NT2/D1 (cell line): Measurements from ENCODE around the gene TEAD3.
"Not testable (repeated sequence)": the region's sequence is repeated elsewhere in the genome, so short reads cannot be mapped to it uniquely, and the experiment has no call there.

Experiments used
- DNase-seq: peaks from one replicate; pipeline ENCODE4 v3.0.0-alpha.2; 2011; ENCODE audit warnings: low read depth, low spot score
- H3K27me3 ChIP-seq: 2 replicates; pipeline ENCODE4 v1.6.0; 2011; ENCODE audit warnings: mild to moderate bottlenecking; ENCODE audit not compliant: insufficient read length, insufficient read depth
- H3K36me3 ChIP-seq: 2 replicates; pipeline ENCODE4 v1.6.1; 2011; ENCODE audit warnings: mild to moderate bottlenecking, low read length, mixed read lengths; ENCODE audit not compliant: insufficient read depth, insufficient read length
- H3K4me1 ChIP-seq: 2 replicates; pipeline ENCODE4 v1.5.1; 2011; ENCODE audit not compliant: insufficient read depth, insufficient read length
- H3K4me3 ChIP-seq: 2 replicates; pipeline ENCODE4 v1.5.1; 2011; ENCODE audit warnings: low read depth; ENCODE audit not compliant: insufficient read length
- H3K9ac ChIP-seq: 2 replicates; pipeline ENCODE4 v1.6.0; 2011; ENCODE audit warnings: low read depth; ENCODE audit not compliant: insufficient read length
- H3K9me3 ChIP-seq: 2 replicates; pipeline ENCODE4 v1.5.1; 2011; ENCODE audit warnings: mild to moderate bottlenecking, low read length; ENCODE audit not compliant: insufficient read depth
- SUZ12 ChIP-seq: IDR thresholded peaks from 2 replicates; pipeline ENCODE4 v1.6.1; 2011; ENCODE audit not compliant: insufficient read length, insufficient read depth; ENCODE audit errors: extremely low read depth
- YY1 ChIP-seq: IDR thresholded peaks from 2 replicates; pipeline ENCODE4 v1.6.1; 2011; ENCODE audit not compliant: insufficient read length, insufficient read depth
- ZNF274 ChIP-seq: IDR thresholded peaks from 2 replicates; pipeline ENCODE4 v1.6.1; 2011; ENCODE audit warnings: mild to moderate bottlenecking, low read depth, low read length

Gene TEAD3

GRCh38 chr6:35441205-35441604 is 55.7 kb downstream of the TEAD3 start:
- Histone ChIP-seq H3K27me3 (no peaks in the 10 kb centered on the region), H3K4me3 (no peak overlapping the region), H3K9me3 (no peaks in the 10 kb centered on the region), H3K4me1 (no peaks in the 10 kb centered on the region), H3K9ac (no peak overlapping the region), H3K36me3 (no peaks in the 10 kb centered on the region)
- DNase-seq = no peak
- TF ChIP-seq YY1 (no peak), ZNF274 (no peak), SUZ12 (no peak)

- DNase-seq = no peak
- Histone ChIP-seq H3K27me3 (no peaks in the 10 kb centered on the region), H3K4me1 (no peaks in the 10 kb centered on the region), H3K9ac (no peak overlapping the region), H3K9me3 (no peaks in the 10 kb centered on the region), H3K4me3 (no peak overlapping the region), H3K36me3 (no peaks in the 10 kb centered on the region)
- TF ChIP-seq SUZ12 = no peak
- TF ChIP-seq YY1 = no peak
- TF ChIP-seq ZNF274 = no peak
Measured at GRCh38 chr6:35439308-35439707, 57.6 kb downstream of the TEAD3 start.

GRCh38 chr6:35438378-35439065 is 58.4 kb downstream of the TEAD3 start:
- not testable (repeated sequence) for H3K27me3 ChIP-seq, H3K4me1 ChIP-seq, H3K9me3 ChIP-seq, H3K9ac ChIP-seq, DNase-seq, H3K36me3 ChIP-seq, H3K4me3 ChIP-seq

- no peak for DNase-seq
- Histone ChIP-seq H3K9ac (no peak overlapping the region), H3K9me3 (no peaks in the 10 kb centered on the region), H3K4me1 (no peaks in the 10 kb centered on the region), H3K36me3 (no peaks in the 10 kb centered on the region), H3K4me3 (no peak overlapping the region), H3K27me3 (no peaks in the 10 kb centered on the region)
- TF ChIP-seq SUZ12 (no peak), YY1 (no peak), ZNF274 (no peak)
Measured at GRCh38 chr6:35436071-35436857, 60.6 kb downstream of the TEAD3 start.

GRCh38 chr6:35435074-35435837 is 61.6 kb downstream of the TEAD3 start:
- TF ChIP-seq SUZ12 (no peak), ZNF274 (no peak), YY1 (no peak)
- DNase-seq = no peak
- no peak overlapping the region for H3K9ac ChIP-seq
- no peaks in the 10 kb centered on the region for H3K36me3 ChIP-seq
- H3K4me1 ChIP-seq = no peaks in the 10 kb centered on the region
- H3K4me3 ChIP-seq = no peak overlapping the region
- peaks cover 2% of the 10 kb centered on the region for H3K9me3 ChIP-seq
- no peaks in the 10 kb centered on the region for H3K27me3 ChIP-seq

GRCh38 chr6:35432702-35433101 is 64.2 kb downstream of the TEAD3 start:
- H3K27me3 ChIP-seq, H3K4me3 ChIP-seq, DNase-seq, H3K4me1 ChIP-seq, H3K36me3 ChIP-seq, H3K9ac ChIP-seq: not testable (repeated sequence)
- peaks cover 17% of the 10 kb centered on the region for H3K9me3 ChIP-seq

GRCh38 chr6:35432291-35432690 is 64.6 kb downstream of the TEAD3 start:
- Histone ChIP-seq H3K9me3 (peaks cover 17% of the 10 kb centered on the region), H3K27me3 (no peaks in the 10 kb centered on the region), H3K36me3 (no peaks in the 10 kb centered on the region), H3K4me1 (peaks cover 2% of the 10 kb centered on the region), H3K9ac (no peak overlapping the region), H3K4me3 (no peak overlapping the region)
- DNase-seq = no peak
- no peak for TF ChIP-seq YY1
- TF ChIP-seq ZNF274 = no peak
- no peak for TF ChIP-seq SUZ12
